SH-SY5Y (cell line): ENCODE results near the gene ANTXR2.

Experiments used
- GATA2 ChIP-seq: IDR thresholded peaks from 2 replicates; pipeline ENCODE4 v1.6.1; 2011; ENCODE audit warnings: mild to moderate bottlenecking, low read depth, low read length
- GATA3 ChIP-seq: IDR thresholded peaks from 2 replicates; pipeline ENCODE4 v1.6.1; 2011; ENCODE audit warnings: low read depth, mild to moderate bottlenecking, low read length, moderate library complexity

- TF ChIP-seq GATA2 = no peak
- TF ChIP-seq GATA3 = no peak
Measured at GRCh38 chr4:79934660-79935059, 138.4 kb downstream of the ANTXR2 start.
